GM18868 (cell line): ENCODE measurements around the gene RICTOR.
A peak's percentile ranks its signal among the peaks of the same experiment; 100 is the strongest.
"Not testable (repeated sequence)": the region's sequence is repeated elsewhere in the genome, so short reads cannot be mapped to it uniquely, and the experiment has no call there.

Experiments
- ATAC-seq: cut with Tn5 transposase; IDR thresholded peaks from one replicate; pipeline ENCODE4 v1.9.1; 2021; ENCODE audit warnings: mild to moderate bottlenecking, moderate library complexity; ENCODE audit not compliant: unreplicated experiment

RICTOR gene

GRCh38 chr5:39013938-39014337 lies 60.3 kb downstream of the RICTOR start:
- ATAC-seq, result no peak

- ATAC-seq, result not testable (repeated sequence)
Observed at GRCh38 chr5:39010958-39011357, 63.2 kb downstream of the RICTOR start.

GRCh38 chr5:39009981-39010380 lies 64.2 kb downstream of the RICTOR start:
- no peak for ATAC-seq

GRCh38 chr5:39009280-39009679 lies 64.9 kb downstream of the RICTOR start:
- no peak for ATAC-seq

GRCh38 chr5:39006650-39007049 lies 67.5 kb downstream of the RICTOR start:
- no peak for ATAC-seq

GRCh38 chr5:39005566-39006232 lies 68.5 kb downstream of the RICTOR start:
- ATAC-seq, result no peak

- no peak for ATAC-seq
Observed at GRCh38 chr5:39001683-39002082, 72.5 kb downstream of the RICTOR start.

GRCh38 chr5:38999037-38999436 lies 75.2 kb downstream of the RICTOR start:
- no peak for ATAC-seq

- no peak for ATAC-seq
Observed at GRCh38 chr5:38997591-38997990, 76.6 kb downstream of the RICTOR start.

GRCh38 chr5:38996123-38996522 lies 78.1 kb downstream of the RICTOR start:
- no peak for ATAC-seq

- peak; percentile 83 for ATAC-seq
Observed at GRCh38 chr5:38994324-38994927, 79.8 kb downstream of the RICTOR start.

GRCh38 chr5:38989974-38990719 lies 84.1 kb downstream of the RICTOR start:
- ATAC-seq, result not testable (repeated sequence)

- ATAC-seq, result no peak
Observed at GRCh38 chr5:38985909-38986452, 88.2 kb downstream of the RICTOR start.

GRCh38 chr5:38979535-38979934 lies 94.7 kb downstream of the RICTOR start:
- no peak for ATAC-seq

GRCh38 chr5:38978036-38978435 lies 96.2 kb downstream of the RICTOR start:
- ATAC-seq, result no peak

GRCh38 chr5:38968665-38969064 lies 105.5 kb downstream of the RICTOR start:
- ATAC-seq, result no peak

- no peak for ATAC-seq
Observed at GRCh38 chr5:38961691-38962090, 112.5 kb downstream of the RICTOR start.

- no peak for ATAC-seq
Observed at GRCh38 chr5:38953426-38954012, 120.7 kb downstream of the RICTOR start.

GRCh38 chr5:38948501-38948900 lies 125.7 kb downstream of the RICTOR start:
- ATAC-seq, result no peak

- ATAC-seq, result no peak
Observed at GRCh38 chr5:38944282-38944681, 129.9 kb downstream of the RICTOR start.

- no peak for ATAC-seq
Observed at GRCh38 chr5:38941912-38942311, 132.3 kb downstream of the RICTOR start.
